Keratinocyte (primary cell): ENCODE measurements around the gene FTH1.

Experiments used
- EZH2 ChIP-seq: IDR thresholded peaks from one replicate; pipeline ENCODE4 v1.6.1; 2012; ENCODE audit warnings: inconsistent platforms, mild to moderate bottlenecking, low read length, moderate library complexity
- TF ChIP-seq, protein P1 (sequence below), 3 experiments: IDR thresholded peaks in 1 of 3; conservative IDR thresholded peaks in 1 of 3; optimal IDR thresholded peaks in 1 of 3; 2 replicates in 2 of 3; 3 replicates in 1 of 3; pipeline versions ENCODE3 to v1.5.1; 2011; ENCODE audit warnings: low read length in 3 of 3, mild to moderate bottlenecking in 3 of 3, moderate library complexity in 2 of 3, control low read depth in 1 of 3, inconsistent platforms in 1 of 3; ENCODE audit not compliant: insufficient read depth in 2 of 3; ENCODE audit errors: extremely low read depth in 1 of 3

DNA sequence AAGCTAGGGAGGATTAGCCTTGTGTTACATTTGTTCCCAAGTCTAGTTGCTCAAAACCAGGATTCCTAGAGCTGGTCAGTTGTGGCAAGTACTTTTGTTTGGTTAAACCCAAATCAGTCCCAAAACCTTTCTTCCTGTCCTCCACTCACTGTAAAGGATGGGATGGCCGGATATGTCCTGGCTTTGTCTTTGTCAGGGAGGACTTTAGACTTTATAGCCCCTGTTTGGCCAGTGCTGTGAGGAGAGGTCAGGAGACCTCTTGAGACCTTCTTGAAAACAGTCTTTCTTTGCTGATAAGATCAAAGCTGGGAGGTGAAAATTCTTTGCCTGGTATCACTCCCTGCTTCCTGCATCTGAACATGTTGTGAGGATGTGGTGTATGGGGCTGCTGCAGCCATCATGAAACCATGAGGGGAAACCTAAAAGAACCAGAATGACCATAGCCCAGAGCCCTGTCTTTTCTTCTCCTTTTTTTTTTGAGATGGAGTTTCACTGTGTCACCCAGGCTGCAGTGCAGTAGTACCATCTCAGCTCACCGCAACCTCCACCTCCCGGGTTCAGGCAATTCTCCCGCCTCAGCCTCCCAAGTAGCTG is 43.6 kb upstream of the FTH1 start:
- TF ChIP-seq, protein P1, sequence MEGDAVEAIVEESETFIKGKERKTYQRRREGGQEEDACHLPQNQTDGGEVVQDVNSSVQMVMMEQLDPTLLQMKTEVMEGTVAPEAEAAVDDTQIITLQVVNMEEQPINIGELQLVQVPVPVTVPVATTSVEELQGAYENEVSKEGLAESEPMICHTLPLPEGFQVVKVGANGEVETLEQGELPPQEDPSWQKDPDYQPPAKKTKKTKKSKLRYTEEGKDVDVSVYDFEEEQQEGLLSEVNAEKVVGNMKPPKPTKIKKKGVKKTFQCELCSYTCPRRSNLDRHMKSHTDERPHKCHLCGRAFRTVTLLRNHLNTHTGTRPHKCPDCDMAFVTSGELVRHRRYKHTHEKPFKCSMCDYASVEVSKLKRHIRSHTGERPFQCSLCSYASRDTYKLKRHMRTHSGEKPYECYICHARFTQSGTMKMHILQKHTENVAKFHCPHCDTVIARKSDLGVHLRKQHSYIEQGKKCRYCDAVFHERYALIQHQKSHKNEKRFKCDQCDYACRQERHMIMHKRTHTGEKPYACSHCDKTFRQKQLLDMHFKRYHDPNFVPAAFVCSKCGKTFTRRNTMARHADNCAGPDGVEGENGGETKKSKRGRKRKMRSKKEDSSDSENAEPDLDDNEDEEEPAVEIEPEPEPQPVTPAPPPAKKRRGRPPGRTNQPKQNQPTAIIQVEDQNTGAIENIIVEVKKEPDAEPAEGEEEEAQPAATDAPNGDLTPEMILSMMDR (optimal IDR thresholded peaks at IDR 0.05 in 1 of 3, IDR thresholded peaks at IDR 0.05 in 1 of 3, conservative IDR thresholded peaks at IDR 0.05 in 1 of 3; ENCODE audit: extremely low read depth in 1 of 3, insufficient read depth in 2 of 3, low read length in 3 of 3), result no peak
- no peak for TF ChIP-seq EZH2
